ENCODE data around the gene ABTB2.

The ABTB2 gene

DNA sequence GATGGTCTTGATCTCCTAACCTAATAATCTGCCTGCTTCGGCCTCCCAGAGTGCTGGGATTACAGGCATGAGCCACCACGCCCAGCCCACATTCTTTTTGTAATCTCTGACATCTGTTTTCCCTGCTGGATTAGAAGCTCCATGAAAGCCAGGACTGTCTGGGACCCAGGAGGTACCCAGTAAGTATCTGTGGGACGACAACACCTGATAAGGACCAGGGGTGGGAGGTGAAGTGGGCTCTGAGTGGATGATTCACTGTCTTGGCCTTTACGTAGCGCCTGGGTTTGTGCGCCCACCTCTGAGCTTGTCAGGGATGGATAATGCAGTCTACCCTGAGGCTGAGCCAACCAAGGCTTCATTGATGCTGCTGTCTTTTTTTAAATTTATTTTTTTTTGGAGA is 118.8 kb downstream of the ABTB2 start:
- Histone ChIP-seq H3K27me3 (replicated peaks) (no peaks in the 10 kb centered on the region), H3K27ac (no peak overlapping the region), H3K4me3 (ENCODE audit: low read depth, low read length) (no peak overlapping the region), H3K36me3 (replicated peaks) (no peaks in the 10 kb centered on the region)
- TF ChIP-seq, protein P1, sequence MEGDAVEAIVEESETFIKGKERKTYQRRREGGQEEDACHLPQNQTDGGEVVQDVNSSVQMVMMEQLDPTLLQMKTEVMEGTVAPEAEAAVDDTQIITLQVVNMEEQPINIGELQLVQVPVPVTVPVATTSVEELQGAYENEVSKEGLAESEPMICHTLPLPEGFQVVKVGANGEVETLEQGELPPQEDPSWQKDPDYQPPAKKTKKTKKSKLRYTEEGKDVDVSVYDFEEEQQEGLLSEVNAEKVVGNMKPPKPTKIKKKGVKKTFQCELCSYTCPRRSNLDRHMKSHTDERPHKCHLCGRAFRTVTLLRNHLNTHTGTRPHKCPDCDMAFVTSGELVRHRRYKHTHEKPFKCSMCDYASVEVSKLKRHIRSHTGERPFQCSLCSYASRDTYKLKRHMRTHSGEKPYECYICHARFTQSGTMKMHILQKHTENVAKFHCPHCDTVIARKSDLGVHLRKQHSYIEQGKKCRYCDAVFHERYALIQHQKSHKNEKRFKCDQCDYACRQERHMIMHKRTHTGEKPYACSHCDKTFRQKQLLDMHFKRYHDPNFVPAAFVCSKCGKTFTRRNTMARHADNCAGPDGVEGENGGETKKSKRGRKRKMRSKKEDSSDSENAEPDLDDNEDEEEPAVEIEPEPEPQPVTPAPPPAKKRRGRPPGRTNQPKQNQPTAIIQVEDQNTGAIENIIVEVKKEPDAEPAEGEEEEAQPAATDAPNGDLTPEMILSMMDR (IDR thresholded peaks at IDR 0.05; ENCODE audit: low read depth, low read length, missing control alignments) = no peak
- in situ Hi-C loops (cut with HindIII; ENCODE audit: low pct_ligation_motif_present, low sequenced_read_pairs) = no loop called here
- DNase-seq = no peak

DNA sequence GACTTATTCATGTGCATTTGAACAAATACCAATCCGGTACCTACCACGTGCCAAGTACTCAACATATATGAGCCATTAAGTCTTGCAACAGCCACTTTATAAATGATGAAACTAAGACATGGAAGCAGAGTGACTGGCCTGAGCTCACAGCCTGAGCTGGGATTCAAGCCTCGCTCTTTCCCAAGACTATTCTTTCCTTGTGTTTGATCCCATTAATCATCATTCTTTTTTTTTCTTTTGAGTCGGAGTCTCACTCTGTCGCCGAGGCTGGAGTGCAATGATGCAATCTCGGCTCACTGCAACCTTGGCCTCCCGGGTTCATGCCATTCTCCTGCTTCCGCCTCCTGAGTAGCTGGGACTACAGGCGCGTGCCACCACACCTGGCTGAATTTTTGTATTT is 119.3 kb downstream of the ABTB2 start:
- no peak for DNase-seq
- H3K27me3 ChIP-seq (replicated peaks) = no peaks in the 10 kb centered on the region
- TF ChIP-seq, protein P1 (IDR thresholded peaks at IDR 0.05; ENCODE audit: low read depth, low read length, missing control alignments) = no peak
- H3K36me3 ChIP-seq (replicated peaks) = no peaks in the 10 kb centered on the region
- H3K4me3 ChIP-seq (ENCODE audit: low read depth, low read length) = no peak overlapping the region
- no peak overlapping the region for H3K27ac ChIP-seq
- in situ Hi-C loops (cut with HindIII; ENCODE audit: low pct_ligation_motif_present, low sequenced_read_pairs) = no loop called here

DNA sequence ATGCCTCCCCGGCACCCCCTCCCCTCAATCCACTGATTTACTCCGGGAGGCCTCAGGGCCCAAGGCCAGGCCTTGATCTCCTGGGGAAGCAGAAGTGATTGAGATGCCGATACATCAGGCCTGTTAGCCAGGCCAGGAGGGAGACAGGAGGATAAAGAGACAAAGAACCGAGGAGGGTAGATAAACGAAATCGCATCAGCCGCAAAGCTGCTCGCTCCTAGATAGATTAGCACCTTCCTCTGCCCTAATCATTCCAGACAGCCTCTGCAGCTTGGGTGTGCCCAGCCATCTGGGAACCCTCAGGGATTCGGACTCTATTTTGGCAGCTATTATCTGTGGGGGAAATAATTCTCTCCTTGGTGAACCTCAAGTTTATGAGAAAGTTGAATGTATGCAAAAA is 121.2 kb downstream of the ABTB2 start:
- H3K36me3 ChIP-seq (replicated peaks) = no peaks in the 10 kb centered on the region
- in situ Hi-C loops (cut with HindIII; ENCODE audit: low pct_ligation_motif_present, low sequenced_read_pairs) = no loop called here
- no peak for DNase-seq
- H3K4me3 ChIP-seq (ENCODE audit: low read depth, low read length) = no peak overlapping the region
- H3K27me3 ChIP-seq (replicated peaks) = no peaks in the 10 kb centered on the region
- H3K27ac ChIP-seq = no peak overlapping the region
- TF ChIP-seq, protein P1 (IDR thresholded peaks at IDR 0.05; ENCODE audit: low read depth, low read length, missing control alignments) = no peak

DNA sequence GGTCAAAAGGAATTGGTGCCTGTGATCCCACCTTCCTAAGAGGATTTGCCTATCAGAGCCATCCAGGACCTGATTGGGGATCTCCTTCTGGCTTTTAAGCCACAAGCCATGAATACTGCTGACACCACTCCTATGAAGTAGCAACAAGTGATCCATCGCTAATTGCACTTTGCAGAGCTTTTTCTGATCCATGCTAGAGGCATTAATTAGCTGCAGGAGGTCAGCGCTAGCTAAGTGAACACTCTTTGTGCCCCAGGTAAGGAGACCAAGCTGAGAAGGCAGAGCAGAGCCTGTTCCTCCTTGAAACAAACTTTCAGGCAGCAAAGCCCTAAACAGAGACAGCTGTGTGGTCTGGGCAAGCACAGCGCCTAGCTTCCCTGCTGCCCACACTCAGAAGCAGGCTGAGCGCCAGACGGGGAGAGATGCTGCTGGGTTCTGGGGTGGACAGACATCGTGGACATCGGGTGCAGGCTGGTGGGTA is 122.2 kb downstream of the ABTB2 start:
- Histone ChIP-seq H3K36me3 (replicated peaks) (no peaks in the 10 kb centered on the region), H3K4me3 (ENCODE audit: low read depth, low read length) (no peak overlapping the region), H3K27ac (no peak overlapping the region), H3K27me3 (replicated peaks) (no peaks in the 10 kb centered on the region)
- in situ Hi-C loops (cut with HindIII; ENCODE audit: low pct_ligation_motif_present, low sequenced_read_pairs) = no loop called here
- TF ChIP-seq, protein P1 (IDR thresholded peaks at IDR 0.05; ENCODE audit: low read depth, low read length, missing control alignments) = no peak
- no peak for DNase-seq

DNA sequence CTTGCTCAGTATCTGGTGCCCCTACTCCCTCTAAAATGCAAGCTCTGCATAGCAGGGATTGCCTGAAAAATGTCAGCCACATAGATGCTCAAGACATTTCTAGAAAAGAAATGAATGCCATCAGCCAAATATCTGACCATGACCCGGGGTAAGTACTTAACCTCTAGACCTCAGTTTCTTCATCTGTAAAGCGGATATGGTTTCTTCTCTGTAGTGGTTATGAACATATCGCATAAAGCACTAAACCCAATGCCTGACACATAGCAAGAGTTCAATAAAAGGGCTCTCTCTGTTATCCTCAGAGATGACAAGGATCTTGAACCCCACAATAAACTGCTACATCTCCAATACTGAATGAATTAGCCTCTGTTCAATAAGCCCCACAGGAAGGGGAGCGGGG is 122.6 kb downstream of the ABTB2 start:
- H3K27ac ChIP-seq = no peak overlapping the region
- no peaks in the 10 kb centered on the region for H3K36me3 ChIP-seq (replicated peaks)
- TF ChIP-seq, protein P1 (IDR thresholded peaks at IDR 0.05; ENCODE audit: low read depth, low read length, missing control alignments) = no peak
- no peak overlapping the region for H3K4me3 ChIP-seq (ENCODE audit: low read depth, low read length)
- DNase-seq = no peak
- in situ Hi-C loops (cut with HindIII; ENCODE audit: low pct_ligation_motif_present, low sequenced_read_pairs) = no loop called here
- no peaks in the 10 kb centered on the region for H3K27me3 ChIP-seq (replicated peaks)

DNA sequence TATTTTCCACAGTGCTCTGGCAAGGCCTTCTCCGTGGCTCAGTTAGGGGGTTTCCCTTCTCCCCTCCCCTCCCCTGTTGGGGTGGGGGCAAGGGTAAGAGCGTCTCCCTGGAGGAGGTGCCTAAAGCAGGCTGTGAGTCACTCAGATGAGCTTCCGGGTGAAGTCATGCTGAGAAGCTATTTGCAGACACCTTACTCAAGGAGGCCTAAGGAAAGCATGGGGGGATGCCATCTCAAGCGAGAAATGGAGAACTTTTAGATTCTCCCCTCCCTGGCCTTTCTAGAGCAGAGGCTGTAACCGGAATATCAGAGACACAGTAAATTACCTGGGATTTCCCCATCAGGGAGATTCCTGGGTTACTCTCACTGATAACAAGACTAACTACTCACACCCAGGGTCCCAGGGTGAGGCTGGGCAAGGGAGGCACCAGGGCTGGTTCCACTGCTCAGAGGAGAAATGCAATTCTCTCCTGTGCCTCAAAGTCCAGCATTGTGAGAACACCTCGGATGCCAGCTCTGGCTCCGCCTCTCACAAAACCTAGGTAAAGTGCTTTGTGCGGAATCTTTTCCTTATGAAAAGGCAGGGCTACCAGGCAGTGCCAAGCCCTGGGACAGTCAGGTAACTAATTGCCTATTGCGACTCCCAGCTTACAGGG is 123.6 kb downstream of the ABTB2 start:
- no peaks in the 10 kb centered on the region for H3K36me3 ChIP-seq (replicated peaks)
- no peak overlapping the region for H3K27ac ChIP-seq
- H3K4me3 ChIP-seq (ENCODE audit: low read depth, low read length) = no peak overlapping the region
- in situ Hi-C loops (cut with HindIII; ENCODE audit: low pct_ligation_motif_present, low sequenced_read_pairs) = no loop called here
- peak; percentile 56 for DNase-seq
- TF ChIP-seq, protein P1 (IDR thresholded peaks at IDR 0.05; ENCODE audit: low read depth, low read length, missing control alignments) = no peak
- no peaks in the 10 kb centered on the region for H3K27me3 ChIP-seq (replicated peaks)

Data from brain microvascular endothelial cell (primary cell).